Esophagus mucosa (tissue), 1 donor: ENCODE data around the gene FBRS. TPM values are rescaled to one million over a fixed set of nuclear protein-coding genes. Genes with fewer than 3 reads are reported as not detected.

Source experiments
- ATAC-seq: fragments of 200-7000 bp; cut with Tn5 transposase; one replicate; pipeline ENCODE4 v1.9.1; 2020
- total RNA-seq: library from RNA; stranded (reverse); gene quantifications from one replicate; pipeline ENCODE4 v1.2.4, GENCODE V29; 2023
- donor health status: DM: yes; HTN: yes; CAD: no.

Gene FBRS
- total RNA-seq, 1 donor from 2014 or later: 42.4 TPM

DNA sequence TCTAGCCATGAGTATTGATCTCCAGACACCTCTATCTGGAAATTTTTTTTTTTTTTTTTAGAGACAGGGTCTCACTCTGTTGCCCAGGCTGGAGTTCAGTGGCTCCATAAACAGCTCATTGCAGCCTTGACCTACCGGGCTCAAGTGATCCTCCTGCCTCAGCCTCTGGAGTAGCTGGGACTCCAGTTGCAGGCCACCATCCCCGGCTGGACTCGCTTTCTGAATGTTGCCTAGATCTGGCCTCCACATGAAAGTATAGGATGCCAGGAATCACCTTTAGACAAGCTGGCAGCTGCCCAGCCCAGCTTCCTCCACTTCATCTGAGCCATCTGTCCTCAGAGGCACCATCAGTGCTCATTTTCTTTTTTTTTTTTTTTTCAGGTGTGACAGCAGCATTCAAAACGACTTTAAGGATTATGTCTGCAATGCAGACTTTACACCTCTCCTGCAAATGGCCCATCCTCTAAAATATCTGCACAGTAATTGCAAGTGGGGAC, 13.8 kb upstream of the FBRS start:
- ATAC-seq: no peak

DNA sequence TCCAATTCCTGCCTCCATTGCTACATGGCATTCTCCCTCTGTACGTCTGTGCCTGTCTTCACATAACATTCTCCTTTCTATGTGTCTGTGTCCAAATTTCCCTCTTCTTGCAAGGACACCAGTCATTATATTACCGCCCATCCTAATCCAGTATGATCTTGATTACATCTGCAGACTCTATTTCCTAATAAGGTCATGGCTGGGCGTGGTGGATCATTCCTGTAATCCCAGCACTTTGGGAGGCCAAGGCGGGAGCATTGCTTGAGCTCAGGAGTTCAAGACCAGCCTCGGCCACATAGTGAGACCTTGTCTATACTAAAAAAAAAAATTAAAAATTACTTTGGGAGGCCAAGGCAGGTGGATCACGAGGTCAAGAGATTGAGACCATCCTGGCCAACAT, 12.5 kb upstream of the FBRS start:
- no peak for ATAC-seq

DNA sequence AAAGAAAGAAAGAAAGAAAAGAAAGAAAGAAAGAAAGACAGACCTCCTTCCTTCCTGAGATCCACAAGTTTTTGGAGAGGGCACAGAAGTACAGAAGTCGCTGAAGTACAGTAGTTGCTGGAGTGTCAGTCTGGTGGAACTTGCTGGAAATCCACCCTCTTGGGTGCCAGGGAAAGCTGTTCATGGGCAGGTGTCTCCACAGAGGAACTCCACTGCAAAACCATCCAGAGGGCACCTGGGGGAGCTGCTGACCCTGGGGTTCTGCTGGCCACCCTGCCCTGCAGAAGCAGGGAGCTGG, 11.0 kb upstream of the FBRS start:
- no peak for ATAC-seq

DNA sequence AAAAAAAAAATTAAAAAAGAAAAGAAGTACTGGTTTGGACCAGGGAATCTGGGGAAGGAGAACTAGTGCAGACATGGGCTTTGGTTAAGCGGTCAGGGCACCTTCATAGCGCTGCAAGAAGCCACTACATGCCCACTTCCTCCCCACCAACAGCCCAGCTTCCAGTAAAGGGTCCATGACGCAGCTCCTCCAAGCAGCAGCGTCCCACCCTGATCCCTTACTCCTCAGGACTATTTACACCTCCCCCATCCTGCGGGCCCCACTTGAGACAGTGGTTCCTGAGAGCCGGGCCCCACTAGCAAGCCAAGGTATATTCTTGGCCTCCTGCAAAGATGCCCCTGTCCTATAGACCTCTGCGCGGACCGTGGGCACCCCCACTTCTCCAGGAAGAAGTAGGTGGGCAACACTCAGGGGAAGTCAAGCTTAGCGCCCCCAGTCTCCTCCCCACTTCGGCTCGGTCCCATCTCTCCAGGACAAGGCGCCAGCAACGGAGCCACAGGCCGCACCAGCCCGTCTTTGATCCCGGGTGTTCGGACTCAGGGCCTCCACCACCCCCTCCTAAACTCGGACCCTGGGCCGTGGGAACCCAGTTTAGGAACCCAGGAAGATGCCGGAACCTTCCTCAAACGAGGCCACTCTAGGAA, 8.4 kb upstream of the FBRS start:
- ATAC-seq: peak; percentile 3

DNA sequence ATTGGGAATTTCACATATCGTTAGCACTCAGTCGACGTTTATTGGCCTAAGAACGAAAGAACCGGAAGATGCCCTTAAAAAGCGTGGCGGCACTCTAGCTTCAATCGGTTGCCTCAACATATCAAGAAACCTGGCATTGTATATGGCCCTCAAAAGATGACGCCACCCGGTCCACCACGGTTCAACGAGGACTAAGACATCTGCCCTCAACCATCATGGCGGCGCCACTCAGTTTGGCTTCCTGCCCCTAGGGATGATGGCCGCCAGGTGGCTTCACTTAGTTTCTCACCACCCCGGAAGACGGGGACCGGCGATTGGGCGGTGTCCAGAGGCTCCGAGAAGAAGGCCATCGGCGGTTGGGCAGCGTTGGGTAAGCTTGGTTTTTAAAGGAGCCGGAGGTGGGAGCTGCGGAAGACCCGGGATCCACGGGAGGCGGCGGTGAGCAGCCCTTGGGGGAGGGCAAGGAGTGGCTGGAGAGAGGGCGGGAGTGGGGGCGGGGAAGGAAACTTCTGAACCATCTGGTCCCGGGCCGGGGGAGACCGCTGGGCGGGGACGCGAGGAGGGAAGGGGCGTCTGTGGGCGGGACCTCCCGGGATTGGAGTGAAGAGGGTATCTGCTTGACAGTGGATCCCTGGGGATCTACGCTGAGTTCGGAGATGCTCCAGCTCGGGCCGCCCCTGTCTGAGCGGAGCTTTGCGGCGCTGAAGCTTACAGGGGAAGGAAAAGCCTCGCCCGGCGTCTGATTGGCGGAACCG, 7.7 kb upstream of the FBRS start, which contains the start of gene PRR14:
PRR14 (plus strand) TSS at position 592 of the 755 bp plus-strand sequence. CDS start 686 bp downstream, outside the sequence.
- ATAC-seq: peak; percentile 93

DNA sequence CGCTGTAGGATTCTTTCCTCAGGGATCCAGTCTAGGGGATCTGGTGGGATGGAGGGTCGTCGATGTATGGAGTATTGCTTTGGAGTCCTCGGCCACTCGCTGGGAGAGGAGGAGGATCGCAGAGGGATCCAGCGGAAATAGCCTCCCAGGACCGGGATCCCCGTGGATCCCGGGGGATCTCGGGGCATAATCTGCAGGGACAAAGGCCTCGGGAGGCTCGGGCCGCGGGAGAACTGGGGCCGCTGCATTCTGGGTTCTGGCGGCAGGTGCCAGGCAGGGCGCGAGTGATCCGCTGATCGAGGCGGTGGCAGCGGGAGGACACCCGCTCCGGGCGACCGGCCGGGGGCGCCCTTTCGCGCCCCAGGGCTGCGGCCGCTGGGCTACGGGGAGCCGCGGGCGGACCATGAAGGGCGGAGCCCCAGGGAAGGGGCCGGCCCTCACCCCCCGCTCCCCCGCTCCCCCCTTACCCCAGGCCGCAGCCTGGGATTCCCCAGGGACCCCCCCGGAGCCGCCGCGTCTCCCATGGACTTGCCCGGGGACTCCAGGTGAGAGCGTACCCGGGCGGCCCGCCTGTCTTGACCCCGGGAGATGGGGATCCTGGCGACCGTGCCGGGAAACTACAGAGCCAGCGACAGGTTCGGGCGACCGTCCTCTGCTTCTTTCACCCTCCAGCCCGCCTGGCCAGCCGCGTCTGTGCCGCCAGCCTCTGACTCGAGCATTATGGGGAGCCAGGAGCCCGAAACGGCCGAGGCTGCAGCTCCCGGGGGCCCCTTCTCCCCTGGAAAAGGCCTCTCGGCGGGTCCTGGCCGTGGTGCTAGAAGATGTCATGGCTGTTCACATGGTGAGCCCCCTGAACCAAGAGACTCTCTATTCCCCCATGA, 6.9 kb upstream of the FBRS start:
- peak; percentile 51 for ATAC-seq

DNA sequence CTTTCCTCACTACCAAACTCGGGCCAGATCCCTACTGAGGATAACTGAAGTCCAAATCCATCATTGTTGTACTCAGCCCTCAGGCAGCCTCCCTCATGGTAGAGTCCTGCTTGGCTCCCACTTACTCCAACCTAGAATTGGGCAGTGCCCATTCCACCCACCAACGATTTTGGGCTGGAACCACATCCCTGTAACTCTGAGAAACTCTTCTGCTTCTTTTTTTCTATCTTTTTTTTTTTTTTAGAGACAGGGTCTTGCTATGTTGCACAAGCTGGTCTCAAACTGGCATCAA, 6.3 kb upstream of the FBRS start:
- no peak for ATAC-seq

DNA sequence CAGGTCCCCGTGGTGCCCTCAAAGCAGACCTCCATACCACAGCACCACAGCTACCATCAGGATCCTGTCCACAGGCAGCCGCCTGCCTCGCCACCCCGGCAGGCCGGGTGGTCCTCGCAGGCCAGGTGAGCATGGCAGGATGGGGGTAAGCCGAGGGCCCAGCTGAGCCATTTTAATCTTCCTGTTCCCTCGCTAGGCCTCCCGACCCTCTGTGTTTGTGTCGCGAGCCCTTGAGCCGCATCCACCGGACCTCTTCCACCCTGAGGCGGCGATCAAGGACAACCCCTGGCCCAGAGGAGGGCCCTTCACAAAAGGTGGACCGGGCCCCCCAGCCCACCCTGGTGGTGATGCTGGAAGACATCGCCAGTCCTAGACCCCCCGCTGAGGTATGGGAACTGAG, 5.5 kb upstream of the FBRS start:
- no peak for ATAC-seq

DNA sequence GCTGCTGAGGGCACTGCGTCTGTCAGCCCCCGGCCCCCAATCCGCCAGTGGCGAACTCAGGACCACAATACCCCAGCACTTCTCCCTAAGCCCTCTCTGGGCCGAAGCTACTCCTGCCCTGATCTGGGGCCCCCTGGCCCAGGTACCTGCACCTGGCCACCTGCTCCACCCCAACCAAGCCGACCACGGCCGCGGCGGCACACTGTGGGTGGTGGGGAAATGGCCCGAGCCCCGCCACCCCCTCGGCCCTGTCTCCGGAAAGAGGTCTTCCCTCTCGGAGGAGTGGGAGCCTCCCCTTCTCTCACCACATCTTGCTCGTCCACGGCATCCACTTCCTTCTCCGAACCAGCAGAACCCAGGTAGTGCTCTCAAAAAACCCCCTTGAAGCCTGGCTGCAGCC, 3.4 kb upstream of the FBRS start:
- ATAC-seq: no peak

DNA sequence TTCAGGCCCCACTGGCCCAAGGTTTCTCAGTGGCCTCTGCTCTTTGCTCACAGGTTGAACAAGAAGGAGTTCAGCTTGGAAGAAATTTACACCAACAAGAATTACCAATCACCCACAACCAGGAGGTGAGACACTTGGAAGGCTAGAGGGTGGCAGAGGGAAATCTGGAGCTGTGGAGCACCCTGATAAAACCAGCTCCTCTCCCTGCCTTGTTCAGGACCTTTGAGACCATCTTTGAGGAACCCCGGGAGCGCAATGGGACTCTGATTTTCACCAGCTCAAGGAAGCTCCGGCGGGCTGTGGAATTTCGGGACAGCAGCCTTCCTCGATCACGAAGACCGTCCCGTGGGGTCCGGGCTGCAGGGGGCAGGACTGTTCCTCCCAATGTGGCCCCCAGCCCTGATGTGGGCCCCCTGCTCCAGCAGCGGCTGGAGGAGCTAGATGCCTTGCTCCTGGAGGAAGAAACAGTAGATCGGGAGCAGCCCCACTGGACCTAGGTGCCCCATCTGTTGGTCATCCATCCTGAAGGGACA, 2.4 kb upstream of the FBRS start:
- no peak for ATAC-seq

DNA sequence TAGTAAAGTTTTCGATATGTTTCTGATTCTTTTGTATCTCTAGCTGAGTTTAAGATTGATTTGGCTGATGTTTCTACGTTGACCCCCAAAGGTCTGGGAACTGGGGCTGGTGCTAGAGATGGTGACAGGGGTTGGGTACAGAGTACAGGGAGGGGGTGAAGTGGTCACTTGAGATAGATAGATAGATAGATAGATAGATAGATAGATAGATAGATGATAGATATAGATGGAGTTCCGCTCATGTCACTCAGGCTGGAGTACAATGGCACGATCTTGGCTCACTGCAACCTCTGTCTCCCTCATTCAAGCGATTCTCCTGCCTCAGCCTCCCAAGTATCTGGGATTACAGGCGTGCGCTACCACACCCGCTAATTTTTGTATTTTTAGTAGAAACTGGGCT, 1.8 kb upstream of the FBRS start:
- ATAC-seq: no peak

DNA sequence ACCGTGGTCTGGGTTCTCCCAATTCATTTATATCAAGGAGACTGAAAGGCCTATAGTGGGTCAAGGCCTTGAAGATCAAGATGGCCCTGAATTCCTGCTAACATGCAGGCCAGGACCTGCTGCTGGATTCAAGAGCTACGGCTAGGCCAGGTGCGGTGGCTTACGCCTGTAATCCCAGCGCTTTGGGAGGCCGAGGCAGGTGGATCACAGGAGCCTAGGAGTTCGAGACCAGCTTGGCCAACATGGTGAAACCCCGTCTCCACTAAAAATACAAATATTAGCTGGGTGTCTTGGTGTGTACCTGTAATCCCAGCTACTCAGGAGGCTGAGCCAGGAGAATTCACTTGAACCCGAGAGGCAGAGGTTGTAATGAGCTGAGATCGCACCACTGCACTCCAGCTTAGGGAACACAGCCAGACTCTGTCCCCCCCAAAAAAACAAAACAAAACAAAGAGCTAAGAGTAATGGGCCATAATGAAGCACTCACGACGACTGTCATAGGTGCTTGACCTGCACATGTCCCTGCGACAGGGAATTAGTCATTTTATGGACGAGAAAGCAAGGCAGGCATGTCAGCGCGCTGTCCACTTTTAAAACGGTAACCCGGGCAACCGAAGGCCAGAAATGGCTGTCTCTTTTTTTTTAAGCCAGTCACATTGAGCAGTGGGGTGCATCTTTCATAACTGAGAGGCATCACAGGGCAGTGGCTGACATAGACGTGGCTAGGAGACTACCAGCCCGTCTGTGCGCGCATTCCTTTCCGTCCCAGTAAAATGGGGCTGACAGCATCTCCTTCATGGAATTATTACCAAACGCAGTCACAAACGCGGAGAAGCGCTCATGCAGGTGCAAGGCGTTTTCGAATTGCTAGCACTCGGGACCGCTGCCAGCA, 1.0 kb upstream of the FBRS start:
- ATAC-seq: no peak

DNA sequence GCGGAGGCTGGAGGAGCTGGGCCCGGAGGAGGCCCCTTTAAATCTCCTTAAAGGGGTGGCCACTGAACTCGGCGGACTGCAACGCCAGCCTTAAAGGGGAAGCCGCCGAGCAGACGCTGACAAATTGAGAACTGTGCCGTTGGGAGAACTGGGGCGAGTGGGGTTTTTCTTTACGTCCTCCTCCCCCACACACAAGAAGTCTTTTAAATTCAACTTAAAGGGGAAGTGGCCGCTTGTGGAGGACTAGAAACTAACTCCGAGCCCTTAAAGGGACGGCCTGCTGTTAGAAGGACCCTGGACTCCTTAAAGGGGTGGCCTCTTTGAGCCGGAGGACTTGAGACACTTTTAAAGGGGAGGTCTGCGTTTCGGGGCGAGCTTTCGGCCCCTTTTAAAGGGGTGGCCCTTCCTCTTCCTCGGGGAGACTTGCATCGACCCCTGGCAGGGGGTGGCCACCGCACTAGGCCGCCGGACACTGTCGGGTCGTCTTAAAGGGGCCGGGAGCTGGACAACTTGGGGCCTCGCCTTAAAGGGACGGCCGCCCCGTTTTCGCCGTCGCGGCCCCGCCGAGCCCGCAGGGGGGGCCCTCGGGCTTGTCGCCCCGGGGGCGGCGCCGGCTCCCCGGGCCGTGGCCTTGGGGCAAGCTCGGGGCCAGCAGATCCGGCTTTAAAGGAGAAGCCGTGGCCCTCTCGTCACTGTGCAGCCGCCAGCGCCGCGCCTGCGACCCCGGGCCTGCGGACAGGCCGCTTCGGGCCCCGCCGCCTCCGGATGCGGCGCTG, 688 bp downstream of the FBRS start:
- peak; percentile 20 for ATAC-seq

DNA sequence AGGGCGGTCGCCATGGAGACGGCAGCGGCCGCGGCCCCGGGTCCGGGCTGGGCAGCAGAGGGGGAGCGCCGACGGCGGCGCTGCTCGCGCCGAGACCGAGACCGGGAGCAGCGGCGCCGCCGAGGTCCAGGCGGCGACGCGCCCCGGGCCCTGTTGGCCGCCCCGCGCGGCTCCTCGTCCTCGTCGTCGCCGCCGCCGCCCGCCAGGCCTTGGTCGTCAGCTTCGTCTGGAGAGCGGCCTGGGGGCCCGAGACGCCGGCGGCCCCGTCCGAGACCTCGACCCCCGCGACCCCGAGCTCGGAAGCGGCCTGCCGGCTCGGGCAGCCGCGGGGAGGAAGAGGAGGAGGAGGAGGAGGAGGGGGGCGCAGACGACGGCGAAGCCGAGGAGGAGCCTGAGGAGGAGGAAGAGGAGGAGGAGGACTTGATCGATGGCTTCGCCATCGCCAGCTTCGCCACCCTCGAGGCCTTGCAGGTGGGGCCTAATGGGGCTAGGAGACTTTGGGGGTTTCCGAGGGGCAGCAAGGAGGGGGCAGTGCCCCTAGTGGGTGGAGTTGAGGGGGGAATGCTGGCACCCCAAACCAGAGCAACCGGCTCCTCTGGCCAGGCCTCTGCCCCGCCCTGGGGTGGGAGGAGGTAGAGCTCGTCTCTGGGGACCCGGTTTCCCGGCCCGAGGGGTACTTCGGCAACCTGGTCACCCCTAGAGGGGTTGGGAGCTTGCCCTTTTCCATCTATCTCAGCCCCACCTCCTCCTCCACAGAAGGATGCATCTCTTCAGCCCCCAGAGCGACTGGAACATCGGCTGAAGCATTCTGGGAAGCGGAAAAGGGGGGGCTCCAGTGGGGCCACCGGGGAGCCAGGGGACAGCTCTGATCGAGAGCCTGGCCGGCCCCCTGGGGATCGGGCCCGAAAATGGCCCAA, 1.5 kb downstream of the FBRS start:
- peak; percentile 7 for ATAC-seq

DNA sequence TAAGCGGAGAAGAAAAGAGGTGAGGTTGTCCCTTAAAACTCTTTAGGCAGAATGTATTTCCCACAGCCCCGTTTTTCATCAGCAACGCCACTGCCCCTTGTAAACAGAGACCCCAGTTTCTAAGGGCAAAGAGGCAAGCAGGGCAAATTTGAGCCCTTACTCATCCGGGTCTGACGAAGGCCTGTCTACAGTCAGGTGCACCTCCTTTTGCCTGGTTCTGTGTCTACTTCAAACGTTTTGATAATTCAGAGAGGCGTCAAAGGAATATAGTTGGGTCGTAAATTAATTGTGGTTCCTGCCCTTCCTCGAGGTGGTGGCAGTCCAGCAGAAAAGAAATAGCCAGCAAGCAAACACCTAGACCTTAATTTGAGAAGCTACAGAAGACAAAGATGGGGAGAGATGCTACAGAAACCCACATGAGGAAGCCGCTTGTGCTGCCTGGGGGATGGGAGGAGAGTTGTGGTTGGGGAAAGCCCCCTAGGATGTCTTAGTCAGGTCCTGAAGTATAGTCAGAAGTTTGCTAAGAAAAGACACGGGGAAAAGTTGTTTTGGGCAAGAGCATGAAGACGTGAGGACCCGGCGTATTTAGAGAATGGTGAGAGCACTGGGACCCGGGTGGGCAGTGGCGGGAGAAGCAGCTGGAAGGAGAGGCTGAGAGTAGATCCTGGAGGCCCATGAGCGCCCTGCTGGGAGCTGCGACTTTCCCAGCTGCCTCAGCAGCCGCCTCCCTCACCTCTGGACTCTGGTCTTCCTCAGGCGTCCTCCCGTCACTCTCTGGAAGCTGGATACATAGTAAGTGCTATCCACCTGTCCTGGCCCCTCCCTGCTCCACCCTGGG, 2.4 kb downstream of the FBRS start:
- no peak for ATAC-seq

DNA sequence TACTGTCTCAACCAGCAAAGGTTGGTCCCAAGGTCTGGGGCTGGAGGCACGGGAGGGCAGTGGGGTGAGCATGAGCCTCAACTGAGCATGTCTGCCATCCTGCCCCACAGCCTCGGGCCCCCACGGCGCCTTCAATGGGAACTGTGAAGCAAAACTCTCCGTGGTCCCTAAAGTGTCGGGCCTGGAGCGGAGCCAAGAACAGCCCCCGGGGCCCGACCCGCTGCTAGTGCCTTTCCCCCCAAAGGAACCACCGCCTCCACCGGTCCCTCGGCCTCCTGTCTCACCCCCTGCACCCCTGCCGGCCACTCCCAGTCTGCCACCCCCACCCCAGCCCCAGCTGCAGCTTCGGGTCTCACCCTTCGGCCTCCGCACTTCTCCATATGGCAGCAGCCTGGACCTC, 4.2 kb downstream of the FBRS start:
- no peak for ATAC-seq

DNA sequence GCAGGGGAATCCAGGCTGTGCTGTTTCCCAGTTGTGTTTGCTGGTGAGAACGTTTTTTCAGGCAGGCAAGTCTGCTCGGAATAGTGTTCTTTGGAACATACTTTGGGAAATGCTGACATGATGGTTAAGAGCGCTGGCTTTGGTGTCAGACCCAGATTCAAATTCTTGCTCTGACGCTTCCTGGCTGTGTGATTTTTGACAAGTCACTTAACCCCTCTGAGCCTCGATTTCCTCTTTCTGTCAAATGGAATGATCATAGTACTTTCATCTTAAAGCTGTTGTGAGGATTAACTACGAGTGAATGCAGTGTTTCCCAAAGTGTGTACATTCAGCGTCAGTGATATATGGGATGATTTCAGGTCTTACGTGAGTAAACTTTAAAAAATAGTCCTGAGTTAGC, 4.8 kb downstream of the FBRS start:
- ATAC-seq: no peak

DNA sequence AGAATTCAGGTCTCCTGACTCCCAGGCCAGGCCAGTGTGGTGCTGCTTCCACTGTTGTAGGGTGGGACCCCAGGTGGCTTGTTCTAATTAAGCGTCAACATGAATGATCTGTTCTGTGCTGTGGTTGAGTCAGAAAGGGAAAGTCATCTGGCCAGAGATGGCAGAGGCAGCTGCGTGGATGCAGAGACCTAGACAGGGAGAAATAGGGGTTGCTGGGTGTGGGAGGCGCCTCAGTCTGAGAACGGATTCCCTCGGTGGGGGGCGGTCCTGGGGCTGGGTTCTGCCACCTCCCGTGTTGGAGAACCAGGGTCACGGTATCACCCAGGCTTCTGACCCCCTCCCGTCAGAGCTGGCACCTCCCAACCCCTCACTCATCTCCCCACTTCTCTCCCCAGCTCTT, 5.6 kb downstream of the FBRS start:
- no peak for ATAC-seq

DNA sequence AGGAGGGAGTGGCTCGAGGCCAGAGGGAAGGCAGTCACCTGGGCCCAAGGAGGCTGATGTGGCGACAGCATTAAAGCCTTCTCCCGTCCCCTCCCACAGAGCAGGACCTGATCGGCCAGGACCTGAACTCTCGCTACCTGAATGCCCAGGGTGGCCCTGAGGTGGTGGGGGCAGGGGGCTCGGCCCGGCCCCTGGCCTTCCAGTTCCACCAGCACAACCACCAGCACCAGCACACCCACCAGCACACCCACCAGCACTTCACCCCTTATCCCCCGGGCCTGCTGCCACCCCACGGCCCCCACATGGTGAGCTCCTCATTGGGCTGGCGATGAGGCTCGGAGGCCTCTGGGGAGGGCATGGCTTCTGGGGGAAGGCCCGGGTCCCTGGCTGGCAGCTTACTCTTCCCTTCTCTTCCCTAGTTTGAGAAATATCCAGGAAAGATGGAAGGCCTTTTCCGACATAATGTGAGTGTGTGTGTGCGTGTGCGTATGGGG, 6.4 kb downstream of the FBRS start:
- no peak for ATAC-seq
